ENCODE results near the gene EIF3B.
"Not testable (repeated sequence)": the region's sequence is repeated elsewhere in the genome, so short reads cannot be mapped to it uniquely, and the experiment has no call there.

Gene EIF3B

DNA sequence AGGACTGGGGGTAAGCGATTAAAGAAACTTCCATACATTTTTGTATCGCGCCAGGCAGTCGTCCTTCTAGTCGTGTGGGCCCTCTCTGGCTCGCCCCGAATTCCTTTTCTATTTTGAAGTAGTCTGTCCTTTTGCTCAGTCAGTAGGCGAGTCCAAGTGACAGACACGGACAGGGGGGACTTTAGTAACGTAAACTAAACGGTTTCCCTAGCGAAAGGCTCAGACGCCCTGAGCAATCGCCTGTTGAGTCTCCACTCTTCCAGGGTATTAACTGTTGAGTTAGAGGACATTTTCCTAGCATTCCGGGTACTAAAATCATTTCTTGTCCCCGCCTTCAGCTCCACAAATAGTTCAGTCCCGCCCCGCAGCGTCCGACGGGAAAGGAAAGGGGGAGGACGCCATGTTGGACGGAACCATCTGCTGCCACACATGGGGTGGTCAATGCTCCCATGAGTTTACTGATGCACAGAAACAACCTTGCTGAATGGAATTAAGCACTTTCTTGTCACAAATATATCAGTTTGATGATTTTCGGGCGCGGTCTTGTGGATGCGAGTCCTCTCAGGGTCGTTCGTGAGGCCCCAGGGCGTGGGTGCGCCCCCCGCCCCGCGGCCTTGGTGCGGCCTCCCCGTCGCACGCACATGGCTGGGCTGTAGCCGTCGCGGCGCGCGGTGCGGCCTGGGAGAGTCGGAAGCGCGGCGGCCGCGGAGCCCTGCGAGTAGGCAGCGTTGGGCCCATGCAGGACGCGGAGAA lies at the start of gene EIF3B:
TSS of gene EIF3B (plus strand) at position 642 of the 753 bp plus-strand sequence. CDS start at position 737, 95 bp downstream.
- DNase-seq: peak; percentile 91

DNA sequence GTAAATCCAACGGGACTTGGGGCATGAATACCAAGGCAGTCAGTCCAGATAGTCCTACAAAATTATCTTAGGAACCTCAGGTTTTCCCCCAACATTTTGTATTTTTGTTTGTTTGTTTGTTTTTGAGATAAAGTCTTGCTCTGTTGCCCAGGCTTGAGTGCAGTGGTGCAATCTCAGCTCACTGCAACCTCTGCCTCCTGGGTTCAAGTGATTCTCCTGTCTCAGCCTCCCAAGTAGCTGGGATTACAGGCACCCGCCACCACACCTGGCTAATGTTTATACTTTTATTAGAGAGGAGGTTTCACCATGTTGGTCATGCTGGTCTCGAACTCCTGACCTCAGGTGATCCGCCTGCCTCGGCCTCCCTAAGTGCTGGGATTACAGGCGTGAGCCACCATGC lies 49.4 kb upstream of the EIF3B start:
- DNase-seq: not testable (repeated sequence)

DNA sequence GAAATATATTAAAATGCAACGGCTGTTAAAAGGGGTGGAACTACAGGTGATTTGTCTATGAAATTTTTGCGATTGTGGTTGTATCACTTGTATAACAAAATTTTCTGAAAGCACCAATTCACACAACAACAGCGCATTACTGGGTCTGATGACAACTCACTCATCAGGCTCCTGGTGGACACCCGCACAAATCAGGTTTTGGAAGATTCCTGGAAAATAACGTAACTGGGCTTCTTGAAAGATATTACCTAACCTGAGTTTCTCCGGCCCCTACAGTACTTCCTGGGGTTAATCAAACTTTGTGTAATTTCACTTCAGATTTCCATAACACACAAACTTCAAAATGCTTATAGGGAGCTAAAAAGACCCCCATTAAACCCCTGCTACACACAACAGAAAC lies 47.9 kb upstream of the EIF3B start:
- no peak for DNase-seq

DNA sequence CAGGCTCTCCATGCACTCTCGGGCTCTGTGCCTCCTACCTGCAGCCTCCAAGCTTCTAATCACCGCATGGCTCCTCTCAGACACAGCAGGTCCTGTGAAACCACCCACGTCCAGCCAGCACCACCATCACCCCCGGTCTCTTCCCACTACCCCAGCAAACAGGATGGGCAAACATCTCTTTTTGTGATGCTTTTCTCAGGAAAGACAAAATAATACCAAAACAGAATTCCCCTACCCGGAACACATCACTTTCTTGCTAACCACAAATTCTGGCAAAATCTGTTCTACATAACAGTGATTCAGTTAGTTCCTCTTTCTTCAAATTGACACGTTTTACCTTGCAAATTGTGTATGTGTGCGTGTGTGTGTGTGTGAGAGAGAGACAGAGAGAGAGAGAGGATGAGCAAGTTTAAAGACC lies 46.9 kb upstream of the EIF3B start:
- no peak for DNase-seq

DNA sequence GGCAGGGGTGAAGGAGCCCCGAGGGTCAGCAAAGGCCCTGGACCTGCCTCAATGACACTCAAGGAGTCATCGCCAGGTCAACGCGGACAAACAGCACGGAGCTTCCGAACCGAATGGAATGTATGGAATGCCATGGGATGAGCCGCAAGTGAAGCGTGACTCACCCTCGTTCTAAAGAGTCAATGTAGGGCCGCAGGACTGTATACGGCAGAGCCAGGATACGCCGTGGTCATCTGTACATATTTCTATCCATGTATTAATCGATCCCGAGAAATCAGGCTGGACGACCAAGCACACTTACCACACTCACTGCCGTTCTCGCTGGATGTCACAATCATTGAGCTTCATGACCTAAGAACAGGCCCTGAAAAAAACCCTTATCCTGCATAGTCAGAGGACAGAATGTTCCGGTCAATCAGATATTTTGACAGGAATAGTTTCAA lies 44.7 kb upstream of the EIF3B start:
- DNase-seq: no peak

DNA sequence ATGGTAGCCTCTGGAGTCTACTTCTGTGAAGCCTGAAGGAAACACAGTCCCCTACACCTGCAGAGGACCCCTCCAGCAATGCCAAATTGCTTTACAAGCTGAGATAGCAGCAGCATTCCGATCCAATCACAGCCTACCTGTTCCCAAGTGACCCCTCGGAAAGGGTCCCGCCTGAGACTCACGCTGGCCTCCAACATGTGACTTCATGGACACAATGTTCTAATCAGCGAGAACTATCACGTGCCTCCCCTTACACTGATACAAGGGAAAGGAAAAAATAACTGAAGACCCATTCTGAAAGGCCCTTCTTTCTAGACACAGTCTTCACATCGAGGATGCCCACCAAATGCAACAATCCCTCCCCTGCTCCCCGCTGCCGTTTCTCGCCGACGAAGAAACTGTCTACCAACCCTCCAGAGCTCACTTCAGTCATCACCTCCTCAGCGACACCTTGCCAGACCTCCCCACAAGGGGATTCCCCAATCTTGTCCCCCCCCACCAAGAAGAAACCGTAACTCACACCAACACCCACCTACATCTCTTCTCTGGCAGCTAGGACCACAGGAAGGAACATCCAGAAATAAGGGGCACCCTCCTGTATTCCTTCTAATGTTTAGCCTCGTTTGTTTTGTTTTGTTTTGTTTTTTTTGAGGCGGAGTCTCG lies 42.2 kb upstream of the EIF3B start:
- no peak for DNase-seq

DNA sequence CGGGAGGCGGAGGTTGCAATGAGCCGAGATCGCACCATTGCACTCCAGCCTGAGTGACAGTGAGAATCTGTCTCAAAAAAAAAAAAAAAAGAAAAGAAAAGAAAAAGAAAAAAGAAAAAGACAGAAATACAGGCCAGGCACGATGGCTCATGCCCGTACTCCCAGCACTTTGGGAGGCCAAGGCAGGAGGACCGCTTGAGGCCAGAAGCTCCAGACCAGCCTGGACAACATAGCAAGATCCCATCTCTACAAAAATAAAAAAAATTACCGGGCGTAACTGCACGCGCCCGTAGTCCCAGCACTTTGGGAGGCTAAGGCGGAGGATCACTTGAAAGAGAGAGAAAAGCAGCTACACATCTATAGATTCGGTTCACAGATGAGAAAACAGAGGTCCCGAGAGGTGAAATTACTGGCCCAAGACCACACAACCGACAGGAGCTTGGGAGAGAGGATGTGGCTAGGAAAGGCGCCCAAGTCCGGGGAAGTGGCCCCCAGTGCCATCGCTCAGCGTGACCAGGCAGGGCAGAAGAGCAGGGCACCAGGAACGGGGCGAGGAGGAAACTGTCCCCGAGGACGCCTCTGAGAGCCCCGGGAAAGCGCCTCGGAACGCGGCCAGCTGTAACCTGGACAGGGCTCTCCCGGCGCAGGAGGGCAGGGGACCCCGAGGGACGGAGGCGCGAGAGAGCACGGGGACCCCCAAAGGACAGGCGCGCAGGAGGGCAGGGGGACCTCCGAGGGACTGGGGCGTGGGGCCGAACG lies 41.0 kb upstream of the EIF3B start:
- no peak for DNase-seq

DNA sequence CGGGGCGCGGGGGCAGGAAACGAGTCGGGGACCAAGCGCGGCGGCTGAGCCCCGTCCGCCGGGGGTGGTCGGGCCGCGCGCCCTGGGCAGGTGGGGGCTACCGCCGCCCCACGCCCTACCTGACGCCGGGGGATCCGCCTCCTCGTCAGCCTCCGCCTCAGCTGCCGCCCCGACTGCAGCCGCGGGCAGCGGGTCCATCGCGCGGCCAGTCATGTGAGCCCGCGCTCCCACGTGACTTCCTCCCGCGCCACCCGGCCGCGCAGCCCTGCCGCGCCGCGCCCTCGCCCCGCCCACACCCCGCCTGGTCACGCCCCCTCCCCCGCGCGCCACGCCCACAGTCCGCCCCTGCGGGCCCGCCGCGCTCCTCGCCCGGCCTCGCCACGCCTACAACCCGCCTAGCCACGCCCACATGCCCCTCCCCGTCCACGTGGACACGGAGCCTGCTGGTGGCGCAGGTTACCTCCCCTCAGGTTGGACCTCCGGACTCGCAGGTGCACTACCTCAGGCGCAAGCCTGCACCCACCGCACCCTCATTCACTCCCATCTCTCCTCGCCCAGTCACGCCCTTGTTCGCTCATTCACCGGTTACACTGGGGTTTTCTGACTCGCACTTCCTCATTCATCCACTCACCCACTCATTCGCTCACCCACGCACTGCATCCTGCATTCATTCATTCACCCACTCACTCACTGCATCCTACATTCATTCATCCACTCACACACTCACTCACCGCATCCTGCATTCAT lies 40.2 kb upstream of the EIF3B start, which contains the start of gene SNX8:
TSS of gene SNX8 (minus strand) at position 233 of the 747 bp plus-strand sequence. CDS start at position 213, 20 bp downstream.
- DNase-seq: peak; percentile 94

DNA sequence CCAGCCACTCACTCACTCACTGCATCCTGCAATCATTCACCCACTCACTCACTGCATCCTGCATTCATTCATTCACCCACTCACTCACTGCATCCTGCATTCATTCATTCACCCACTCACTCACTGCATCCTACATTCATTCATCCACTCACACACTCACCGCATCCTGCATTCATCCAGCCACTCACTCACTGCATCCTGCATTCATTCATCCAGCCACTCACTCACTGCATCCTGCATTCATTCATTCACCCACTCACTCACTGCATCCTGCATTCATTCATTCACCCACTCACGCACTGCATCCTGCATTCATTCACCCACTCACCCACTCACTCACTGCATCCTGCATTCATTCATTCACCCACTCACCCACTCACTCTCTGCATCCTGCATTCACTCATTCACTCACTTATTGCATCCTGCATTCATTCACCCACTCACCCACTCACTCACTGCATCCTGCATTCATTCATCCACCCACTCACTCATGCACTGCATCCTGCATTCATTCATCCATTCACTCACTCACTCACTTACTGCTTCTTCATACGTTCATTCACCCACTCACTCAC lies 39.6 kb upstream of the EIF3B start:
- DNase-seq: not testable (repeated sequence)

DNA sequence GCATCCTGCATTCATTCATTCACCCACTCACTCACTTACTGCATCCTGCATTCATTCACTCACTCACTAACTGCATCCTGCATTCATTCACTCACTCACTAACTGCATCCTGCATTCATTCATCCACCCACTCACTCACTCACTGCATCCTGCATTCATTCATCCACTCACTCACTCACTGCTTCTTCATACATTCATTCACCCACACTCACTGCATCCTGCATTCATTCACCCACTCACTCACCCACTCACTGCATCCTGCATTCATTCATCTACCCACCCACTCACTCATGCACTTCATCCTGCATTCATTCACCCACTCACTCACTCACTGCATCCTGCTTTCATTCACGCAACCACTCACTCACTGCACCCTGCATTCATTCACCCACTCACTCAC lies 38.8 kb upstream of the EIF3B start:
- DNase-seq: no peak

DNA sequence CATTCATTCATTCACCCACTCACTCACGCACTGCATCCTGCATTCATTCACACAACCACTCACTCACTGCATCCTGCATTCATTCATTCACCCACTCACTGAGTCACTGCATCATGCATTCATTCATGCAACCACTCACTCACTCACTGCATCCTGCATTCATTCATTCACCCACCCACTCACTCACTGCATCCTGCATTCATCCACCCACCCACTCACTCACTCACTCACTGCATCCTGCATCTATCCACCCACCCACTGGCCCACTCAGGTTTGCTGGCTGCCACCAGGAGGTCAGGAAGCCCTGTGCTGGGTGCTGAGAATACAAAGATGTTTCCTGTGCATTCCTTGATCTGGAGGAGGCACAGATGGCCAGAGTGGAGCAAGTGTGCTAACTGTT lies 38.0 kb upstream of the EIF3B start:
- DNase-seq: no peak

DNA sequence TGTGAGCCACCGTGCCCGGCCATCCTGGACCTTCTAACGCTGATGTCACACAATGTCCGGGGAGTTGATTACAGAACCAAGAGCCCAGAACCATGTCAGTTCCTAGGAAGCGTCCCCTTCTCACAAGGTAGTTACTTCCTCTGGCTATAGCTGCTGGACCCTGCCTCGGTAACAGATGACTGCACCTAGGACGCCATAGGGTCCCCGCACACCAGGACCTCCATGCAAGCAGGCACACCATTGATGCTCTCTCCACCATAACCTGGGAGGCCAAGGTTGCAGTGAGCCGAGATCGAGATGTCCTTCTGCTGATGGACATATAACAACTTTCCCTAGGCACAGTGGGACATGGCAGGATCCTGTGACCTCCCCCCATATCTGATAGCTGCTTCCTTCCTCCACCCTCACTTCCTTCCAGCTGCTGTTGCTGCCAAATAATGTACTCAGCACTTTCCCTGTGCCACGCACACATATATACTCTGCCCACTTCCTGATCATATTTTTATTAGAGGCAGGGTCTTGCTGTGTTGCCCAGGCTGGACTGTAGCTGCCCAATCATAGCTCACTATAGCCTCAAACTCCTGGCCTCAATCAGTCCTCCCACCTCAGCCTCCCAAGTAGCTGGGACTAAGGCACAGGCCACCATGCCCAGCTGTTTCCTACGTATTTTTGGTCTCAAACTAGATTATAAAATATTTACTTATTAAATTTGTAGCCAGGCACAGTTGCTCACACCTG lies 36.9 kb upstream of the EIF3B start:
- DNase-seq: no peak

DNA sequence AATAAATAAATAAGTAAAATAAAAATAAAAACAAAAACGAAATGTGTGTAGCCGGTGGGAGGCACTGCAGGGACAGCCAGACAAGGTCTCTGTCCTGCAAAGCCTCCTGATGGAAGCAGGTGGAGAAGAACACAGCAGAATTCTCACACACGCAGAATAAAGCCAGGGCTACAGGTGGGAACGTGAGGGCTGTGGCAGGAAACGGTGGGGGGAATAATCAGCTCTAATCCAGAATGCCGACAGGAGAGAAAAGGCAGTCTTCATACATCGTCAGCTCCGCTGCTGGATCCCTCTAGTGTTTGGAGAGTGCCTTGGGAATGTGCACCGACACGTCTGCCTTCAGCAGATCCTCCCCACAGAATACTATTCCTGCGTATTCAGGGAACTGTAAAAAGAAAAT lies 33.6 kb upstream of the EIF3B start:
- DNase-seq: no peak

DNA sequence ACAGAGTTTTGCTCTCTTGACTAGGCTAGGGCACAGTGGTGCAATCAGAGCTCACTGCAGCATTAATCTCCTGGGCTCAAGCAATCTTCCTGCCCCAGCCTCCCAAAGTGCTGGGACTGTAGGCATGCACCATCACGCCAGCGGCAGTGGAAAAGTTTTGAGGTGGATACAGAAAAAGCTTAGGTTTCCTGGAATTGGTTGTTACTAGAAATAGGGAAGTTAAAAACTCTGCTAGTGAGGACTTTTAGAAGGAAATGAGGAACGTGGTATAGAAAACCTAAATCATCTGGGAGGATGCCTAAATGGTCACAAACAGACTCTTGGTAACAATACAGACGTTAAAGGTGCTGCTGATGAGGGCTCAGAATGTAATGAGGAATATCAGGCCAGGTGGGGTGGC lies 29.5 kb upstream of the EIF3B start:
- DNase-seq: no peak

DNA sequence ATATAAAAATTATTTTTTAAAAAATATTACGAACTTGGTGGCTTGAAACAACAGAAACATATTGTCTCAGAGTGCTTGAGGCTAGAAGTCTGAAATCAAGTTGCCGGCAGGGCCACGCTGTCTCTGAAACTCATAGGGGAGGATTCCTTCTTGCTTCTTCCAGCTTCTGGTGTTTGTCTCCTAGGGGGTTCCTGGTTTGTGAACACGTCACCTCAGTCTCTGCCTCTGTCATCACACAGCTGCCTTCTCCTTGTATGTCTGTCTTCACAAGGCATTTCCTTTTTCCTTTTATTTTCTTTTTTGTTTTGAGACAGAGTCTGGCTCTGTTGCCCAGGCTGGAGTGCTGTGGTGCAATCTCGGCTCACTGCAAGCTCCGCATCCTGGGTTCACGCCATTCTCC lies 27.7 kb upstream of the EIF3B start:
- no peak for DNase-seq

DNA sequence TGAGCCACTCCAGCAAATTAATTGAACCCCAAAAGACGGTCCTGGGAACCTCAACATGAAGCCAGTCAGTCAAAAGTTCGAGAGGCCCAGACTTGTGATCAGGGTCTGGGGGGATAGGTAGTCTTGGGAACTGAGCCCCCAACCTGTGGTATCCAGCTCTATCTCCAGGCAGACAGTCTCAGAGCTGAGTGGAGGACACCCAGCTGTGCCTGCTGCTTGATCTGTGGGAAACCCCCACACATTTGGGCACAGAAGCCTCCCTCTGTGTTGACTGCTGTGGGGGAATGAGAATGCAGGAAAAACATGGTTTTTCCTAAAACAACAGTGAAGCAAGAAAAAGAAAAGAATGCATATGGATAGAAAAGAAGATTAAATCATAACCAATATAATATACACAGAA lies 24.1 kb upstream of the EIF3B start:
- no peak for DNase-seq

DNA sequence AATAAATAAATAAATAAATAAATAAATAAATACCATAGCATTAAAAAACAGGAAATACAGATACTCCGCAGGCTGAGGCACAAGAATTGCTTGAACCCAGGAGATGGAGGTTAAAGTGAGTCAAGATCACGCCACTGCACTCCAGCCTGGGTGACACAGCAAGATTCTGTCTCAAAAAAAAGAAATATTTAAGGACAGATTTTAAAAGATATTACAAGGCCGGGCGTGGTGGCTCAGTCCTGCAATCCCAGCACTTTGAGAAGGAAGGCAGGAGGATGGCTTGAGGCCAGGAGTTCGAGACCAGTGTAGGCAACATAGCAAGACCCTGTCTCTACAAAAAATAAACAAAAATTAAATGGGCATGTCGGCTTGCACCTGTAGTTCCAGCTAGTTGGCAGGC lies 22.9 kb upstream of the EIF3B start:
- DNase-seq: no peak

DNA sequence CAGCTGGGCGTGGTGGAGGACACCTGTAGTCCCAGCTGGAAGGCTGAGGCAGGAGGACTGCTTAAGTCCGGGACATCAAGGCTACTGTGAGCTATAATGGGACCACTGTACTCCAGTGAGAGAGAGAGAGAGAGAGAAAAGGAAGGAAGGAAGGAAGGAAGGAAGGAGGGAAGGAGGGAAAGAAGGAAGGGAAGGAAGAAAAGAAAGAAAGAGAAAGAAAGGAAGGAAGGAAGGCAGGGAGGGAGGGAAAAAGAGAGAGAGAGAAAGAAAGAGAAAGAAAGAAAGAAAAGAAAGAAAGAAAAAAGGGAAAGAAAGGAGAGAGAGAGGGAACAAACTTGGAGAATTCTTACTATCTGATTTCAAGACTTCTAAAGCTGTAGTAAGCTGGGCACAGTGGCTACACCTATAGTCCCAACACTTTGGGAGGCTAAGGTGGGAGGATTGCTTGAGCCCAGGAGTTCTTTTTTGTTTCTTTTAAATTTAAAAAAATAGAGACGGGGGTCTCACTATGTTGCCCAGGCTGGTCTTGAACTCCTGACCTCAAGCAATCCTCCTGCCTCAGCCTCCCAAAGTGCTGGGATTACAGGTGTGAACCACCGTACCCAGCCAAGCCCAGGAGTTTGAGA lies 21.9 kb upstream of the EIF3B start:
- not testable (repeated sequence) for DNase-seq

DNA sequence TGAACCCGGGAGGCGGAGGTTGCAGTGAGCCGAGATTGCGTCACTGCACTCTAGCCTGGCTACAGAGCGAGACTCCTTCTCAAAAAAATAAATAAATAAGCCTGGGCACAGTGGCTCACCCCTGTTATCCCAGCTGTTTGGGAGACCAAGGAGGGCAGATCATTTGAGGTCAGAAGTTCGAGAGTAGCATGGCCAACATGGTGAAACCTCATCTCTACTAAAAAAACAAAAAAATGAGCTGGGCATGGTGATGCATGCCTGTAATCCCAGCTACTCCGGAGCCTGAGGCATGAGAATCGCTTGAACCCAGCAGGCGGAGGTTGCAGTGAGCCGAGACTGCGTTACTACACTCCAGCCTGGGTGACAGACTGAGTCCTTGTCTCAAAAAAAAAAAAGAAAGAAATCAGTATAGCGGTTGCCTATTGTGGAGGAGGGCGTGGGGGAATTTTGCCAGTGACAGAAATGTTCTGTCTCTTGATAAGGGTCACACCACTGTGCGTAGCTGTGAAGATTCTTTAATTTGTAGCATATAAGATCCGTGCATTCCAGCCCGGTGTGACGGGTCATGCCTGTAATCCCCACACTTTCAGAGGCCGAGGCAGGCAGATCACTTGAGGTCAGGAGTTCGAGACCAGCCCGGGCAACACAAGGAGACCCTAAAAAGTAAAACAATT lies 17.9 kb upstream of the EIF3B start:
- DNase-seq: no peak

DNA sequence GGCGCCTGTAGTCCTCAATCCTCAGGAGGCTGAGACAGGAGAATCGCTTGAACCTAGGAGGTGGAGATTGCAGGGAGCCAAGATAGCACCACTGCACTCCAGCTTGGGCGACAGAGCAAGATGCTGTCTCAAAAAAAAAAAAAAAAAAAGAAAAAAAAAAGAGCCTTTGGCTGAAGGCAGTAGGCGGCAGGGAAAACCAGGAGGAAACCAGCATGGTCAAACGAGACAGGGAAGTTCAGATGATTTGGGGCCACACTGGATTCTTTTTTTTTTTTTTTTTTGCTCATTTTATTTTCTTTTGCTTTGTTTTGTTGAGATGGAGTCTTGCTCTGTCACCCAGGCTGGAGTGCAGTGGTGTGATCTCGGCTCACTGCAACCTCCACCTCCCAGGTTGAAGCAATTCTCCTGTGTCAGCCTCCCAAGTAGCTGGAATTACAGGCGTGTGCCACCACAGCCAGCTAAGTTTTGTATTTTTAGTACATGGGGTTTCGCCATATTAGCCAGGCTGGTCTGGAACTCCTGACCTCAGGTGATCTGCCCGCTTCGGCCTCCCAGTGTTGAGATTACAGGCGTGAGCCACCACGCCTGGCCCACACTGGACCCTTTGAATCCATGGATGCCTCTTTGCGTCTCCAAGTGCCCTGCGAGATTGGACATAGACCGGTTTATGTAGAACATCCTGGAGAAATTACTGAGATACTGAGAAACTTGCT lies 7.1 kb upstream of the EIF3B start:
- DNase-seq: not testable (repeated sequence)
